SIG-M5 treated with dmso at 0.1 percent for 504 hours (cell line): ENCODE results near the gene ADAM30.

Experiments used
- DNase-seq: peaks from one replicate; lab custom pipeline; 2025; ENCODE audit not compliant: unreplicated experiment; lab: John Stamatoyannopoulos, UW

The ADAM30 gene

GRCh38 chr1:119896303-119896702 lies at the start of gene ADAM30:
Gene ADAM30 (minus strand): TSS chr1:119896515. CDS start chr1:119896336, 179 bp downstream.
- DNase-seq, result no peak

GRCh38 chr1:119943216-119943615 lies 46.9 kb upstream of the ADAM30 start:
- no peak for DNase-seq

- no peak for DNase-seq
These were observed 45.1 kb upstream of the ADAM30 start for GRCh38 chr1:119941392-119941791.

- no peak for DNase-seq
These were observed 44.4 kb upstream of the ADAM30 start for GRCh38 chr1:119940697-119941096.

- DNase-seq, result no peak
These were observed 40.9 kb upstream of the ADAM30 start for GRCh38 chr1:119937198-119937597.

GRCh38 chr1:119935915-119936314 lies 39.6 kb upstream of the ADAM30 start:
- DNase-seq, result no peak

GRCh38 chr1:119935373-119935772 lies 39.1 kb upstream of the ADAM30 start:
- DNase-seq, result no peak

- DNase-seq, result no peak
These were observed 37.1 kb upstream of the ADAM30 start for GRCh38 chr1:119933397-119933796.

- no peak for DNase-seq
These were observed 33.5 kb upstream of the ADAM30 start for GRCh38 chr1:119929643-119930315.

GRCh38 chr1:119926553-119926952 lies 30.2 kb upstream of the ADAM30 start:
- DNase-seq, result no peak

GRCh38 chr1:119924948-119925898 lies 28.9 kb upstream of the ADAM30 start:
- DNase-seq, result no peak

- no peak for DNase-seq
These were observed 24.0 kb upstream of the ADAM30 start for GRCh38 chr1:119920104-119920968.

- DNase-seq, result no peak
These were observed 22.9 kb upstream of the ADAM30 start for GRCh38 chr1:119919241-119919640.

GRCh38 chr1:119918301-119918700 lies 22.0 kb upstream of the ADAM30 start:
- no peak for DNase-seq

- no peak for DNase-seq
These were observed 21.2 kb upstream of the ADAM30 start for GRCh38 chr1:119917304-119918055.

GRCh38 chr1:119915517-119915916 lies 19.2 kb upstream of the ADAM30 start:
- no peak for DNase-seq

GRCh38 chr1:119914071-119914470 lies 17.8 kb upstream of the ADAM30 start:
- DNase-seq, result no peak

GRCh38 chr1:119912963-119913362 lies 16.6 kb upstream of the ADAM30 start:
- DNase-seq, result no peak

- DNase-seq, result no peak
These were observed 15.5 kb upstream of the ADAM30 start for GRCh38 chr1:119911775-119912174.

GRCh38 chr1:119910618-119911017 lies 14.3 kb upstream of the ADAM30 start:
- DNase-seq, result no peak
